RWPE2 (cell line): Measurements from ENCODE around the gene TXNIP.

ENCODE experiments used
- ATAC-seq: fragments of 200-7000 bp; cut with Tn5 transposase; 3 replicates; pipeline ENCODE4 v1.9.1; 2021; ENCODE audit warnings: low read depth
- DNase-seq: peaks from one replicate; pipeline ENCODE4 v3.0.0-alpha.2; 2020; ENCODE audit warnings: low spot score
- H3K27ac ChIP-seq: fragments of 450-650 bp; 2 replicates; pipeline ENCODE4 v1.5.1; 2017; ENCODE audit warnings: mild to moderate bottlenecking; ENCODE audit not compliant: poor library complexity, severe bottlenecking
- H3K27me3 ChIP-seq: fragments of 250-450 bp; sonication (Bioruptor Pico); 2 replicates; pipeline ENCODE4 v1.5.1; 2021; ENCODE audit warnings: mild to moderate bottlenecking, moderate library complexity; ENCODE audit not compliant: insufficient read depth, poor library complexity, severe bottlenecking
- H3K36me3 ChIP-seq: fragments of 250-450 bp; sonication (Bioruptor Pico); 2 replicates; pipeline ENCODE4 v1.5.1; 2020; ENCODE audit warnings: low read depth, mild to moderate bottlenecking, moderate library complexity
- H3K4me1 ChIP-seq: fragments of 250-450 bp; sonication (Bioruptor Pico); 2 replicates; pipeline ENCODE4 v1.5.1; 2021; ENCODE audit warnings: mild to moderate bottlenecking, moderate library complexity; ENCODE audit not compliant: insufficient read depth, poor library complexity, severe bottlenecking
- H3K4me3 ChIP-seq: fragments of 250-450 bp; sonication (Bioruptor Pico); 2 replicates; pipeline ENCODE4 v1.5.1; 2021; ENCODE audit warnings: mild to moderate bottlenecking, moderate library complexity; ENCODE audit not compliant: severe bottlenecking
- H3K9me3 ChIP-seq: fragments of 250-450 bp; sonication (Bioruptor Pico); 2 replicates; pipeline ENCODE4 v1.5.1; 2021; ENCODE audit warnings: mild to moderate bottlenecking, moderate library complexity; ENCODE audit not compliant: severe bottlenecking
- TF ChIP-seq, protein P1 (sequence below): fragments of 450-650 bp; IDR thresholded peaks from one replicate; pipeline ENCODE4 v1.5.1; 2017; ENCODE audit warnings: mild to moderate bottlenecking, moderate library complexity; ENCODE audit not compliant: poor library complexity, severe bottlenecking

Gene TXNIP

DNA sequence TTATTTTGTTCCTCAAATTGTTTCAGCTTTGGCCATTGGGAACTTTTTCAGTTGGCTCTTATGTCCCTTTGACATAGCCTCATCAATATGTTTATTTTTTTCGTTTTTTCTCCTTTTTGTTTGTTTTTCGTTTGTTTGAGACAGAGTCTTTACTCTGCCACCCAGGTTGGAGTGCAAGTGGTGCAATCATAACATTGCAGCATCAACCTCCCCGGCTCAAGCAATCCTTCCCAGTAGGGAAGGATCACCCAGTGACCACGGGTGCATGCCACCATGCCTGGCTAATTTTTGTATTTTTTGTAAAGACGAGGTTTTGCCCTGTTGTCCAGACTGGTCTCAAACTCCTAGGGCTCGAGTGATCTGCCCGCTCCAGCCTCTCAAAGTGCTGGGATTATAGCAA, 23.8 kb downstream of the TXNIP start:
- TF ChIP-seq, protein P1, sequence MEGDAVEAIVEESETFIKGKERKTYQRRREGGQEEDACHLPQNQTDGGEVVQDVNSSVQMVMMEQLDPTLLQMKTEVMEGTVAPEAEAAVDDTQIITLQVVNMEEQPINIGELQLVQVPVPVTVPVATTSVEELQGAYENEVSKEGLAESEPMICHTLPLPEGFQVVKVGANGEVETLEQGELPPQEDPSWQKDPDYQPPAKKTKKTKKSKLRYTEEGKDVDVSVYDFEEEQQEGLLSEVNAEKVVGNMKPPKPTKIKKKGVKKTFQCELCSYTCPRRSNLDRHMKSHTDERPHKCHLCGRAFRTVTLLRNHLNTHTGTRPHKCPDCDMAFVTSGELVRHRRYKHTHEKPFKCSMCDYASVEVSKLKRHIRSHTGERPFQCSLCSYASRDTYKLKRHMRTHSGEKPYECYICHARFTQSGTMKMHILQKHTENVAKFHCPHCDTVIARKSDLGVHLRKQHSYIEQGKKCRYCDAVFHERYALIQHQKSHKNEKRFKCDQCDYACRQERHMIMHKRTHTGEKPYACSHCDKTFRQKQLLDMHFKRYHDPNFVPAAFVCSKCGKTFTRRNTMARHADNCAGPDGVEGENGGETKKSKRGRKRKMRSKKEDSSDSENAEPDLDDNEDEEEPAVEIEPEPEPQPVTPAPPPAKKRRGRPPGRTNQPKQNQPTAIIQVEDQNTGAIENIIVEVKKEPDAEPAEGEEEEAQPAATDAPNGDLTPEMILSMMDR: no peak
- Histone ChIP-seq H3K4me3 (no peak overlapping the region), H3K27me3 (no peaks in the 10 kb centered on the region), H3K36me3 (0 out of 2 replicates have a peak, but pooled peaks cover 3% of the 10 kb centered on the region), H3K27ac (no peak overlapping the region), H3K4me1 (peaks cover under 1% of the 10 kb centered on the region), H3K9me3 (no peaks in the 10 kb centered on the region)
- DNase-seq: no peak
- ATAC-seq: no peak

GRCh38 chr1:145967288-145967687, 29.1 kb downstream of the TXNIP start:
- Histone ChIP-seq H3K9me3 (no peaks in the 10 kb centered on the region), H3K4me3 (no peak overlapping the region), H3K27ac (no peak overlapping the region), H3K36me3 (0 out of 2 replicates have a peak, but pooled peaks cover 3% of the 10 kb centered on the region), H3K27me3 (no peaks in the 10 kb centered on the region), H3K4me1 (peaks cover 15% of the 10 kb centered on the region)
- DNase-seq (no peak), ATAC-seq (no peak)
- TF ChIP-seq, protein P1: no peak

DNA sequence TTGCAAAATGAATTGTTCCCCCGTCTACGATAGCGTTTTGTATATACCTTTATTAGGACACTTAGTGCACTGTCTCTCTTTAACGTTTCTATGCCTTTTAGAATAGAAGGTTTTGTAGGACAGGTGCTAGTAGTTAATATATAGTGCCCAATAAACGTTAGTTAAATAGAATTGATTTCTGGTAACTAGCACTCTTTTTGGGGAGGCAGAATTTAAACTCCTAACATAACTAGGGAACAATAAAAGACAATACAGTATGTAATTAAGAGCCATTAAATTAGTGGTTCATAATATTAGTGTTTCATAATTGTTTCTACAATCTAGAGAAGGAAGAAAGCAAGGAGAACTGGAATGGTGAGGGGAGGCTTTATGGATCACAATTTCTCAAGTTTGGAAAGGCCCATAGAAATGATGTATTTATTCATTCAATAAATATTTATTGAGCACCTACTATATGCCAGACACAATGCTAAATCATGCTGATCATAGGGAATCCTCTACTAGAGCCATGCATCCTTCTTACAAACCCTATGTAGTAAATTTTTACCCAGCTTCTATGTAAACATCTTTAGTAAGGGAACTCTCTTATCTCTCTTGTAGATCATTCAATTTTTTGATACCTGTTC, 31.1 kb downstream of the TXNIP start:
- ATAC-seq (no peak), DNase-seq (no peak)
- Histone ChIP-seq H3K27me3 (no peaks in the 10 kb centered on the region), H3K4me3 (peak overlapping the region; percentile 46), H3K4me1 (peaks cover 15% of the 10 kb centered on the region), H3K36me3 (0 out of 2 replicates have a peak, but pooled peaks cover 3% of the 10 kb centered on the region), H3K27ac (peak overlapping the region; percentile 80), H3K9me3 (no peaks in the 10 kb centered on the region)
- TF ChIP-seq, protein P1: no peak

- TF ChIP-seq, protein P1: no peak
- Histone ChIP-seq H3K4me3 (peak within 1 kb of the TSS; percentile 46), H3K27me3 (no peaks in the 10 kb centered on the region), H3K27ac (peak within 1 kb of the TSS; percentile 80), H3K4me1 (peaks cover 15% of the 10 kb centered on the region), H3K9me3 (no peaks in the 10 kb centered on the region), H3K36me3 (0 out of 2 replicates have a peak, but pooled peaks cover 3% of the 10 kb centered on the region)
- DNase-seq (peak; percentile 94), ATAC-seq (peak; percentile 92)
These were observed 31.9 kb downstream of the TXNIP start, which contains the start of the genes ANKRD34A and POLR3GL for GRCh38 chr1:145964328-145965118. TSS of gene ANKRD34A (minus strand) at chr1:145964575. CDS start at chr1:145961759, 2,816 bp downstream. TSS of gene POLR3GL (plus strand) at chr1:145964690. CDS start at chr1:145974866, 10,176 bp downstream.
